Thyroid gland (tissue), 4 donors: Measurements from ENCODE around the gene ADAMTS6. TPM values are rescaled to one million over a fixed set of nuclear protein-coding genes. Genes with fewer than 3 reads are reported as not detected.

Source experiments
- DNase-seq, 2 donors: peaks; one replicate each; pipeline ENCODE4 v3.0.0-alpha.2; 2019
- H3K27ac ChIP-seq, 3 donors: fragments of 200-600 bp; sonication (generic); 1 replicate in 2 of 3; 2 replicates in 1 of 3; pipeline ENCODE4 v1.5.1; 2016 to 2019; ENCODE audit warnings: mild to moderate bottlenecking in 1 of 3, moderate library complexity in 1 of 3
- H3K27me3 ChIP-seq: fragments of 200-600 bp; sonication (generic); one replicate; pipeline ENCODE4 v1.5.1; 2019
- H3K36me3 ChIP-seq, 2 donors: fragments of 200-600 bp; sonication (generic); one replicate each; pipeline ENCODE4 v1.5.1; 2016 to 2019
- H3K4me1 ChIP-seq, 2 donors: fragments of 200-600 bp; sonication (generic); one replicate each; pipeline ENCODE4 v1.5.1; 2017 to 2019
- H3K4me3 ChIP-seq, 3 donors: fragments of 200-600 bp; sonication (generic); replicated peaks in 1 of 3; 1 replicate in 2 of 3; 2 replicates in 1 of 3; pipeline ENCODE4 v1.5.1; 2016; ENCODE audit warnings: mild to moderate bottlenecking in 1 of 3
- H3K9me3 ChIP-seq: fragments of 200-600 bp; sonication (generic); one replicate; pipeline ENCODE4 v1.5.1; 2017
- POLR2A ChIP-seq, 2 donors: fragments of 450-650 bp; IDR thresholded peaks; one replicate each; pipeline ENCODE4 v1.6.1; 2017; ENCODE audit warnings: antibody characterized with exemption in 2 of 2, mild to moderate bottlenecking in 2 of 2, moderate library complexity in 1 of 2
- WGBS, 2 donors: methylation state at CpG; one replicate each; pipeline ENCODE4 v1.1.5; 2017; 5-methylcytosine and 5-hydroxymethylcytosine counted together
- intact Hi-C: fragments of 100-400 bp; cut with DNase I; formaldehyde crosslinking; loops from one replicate; pipeline ENCODE4 v1.15.1; 2023
- total RNA-seq, 4 donors: library from RNA; depleted of rRNA; stranded (reverse); fragments of >200 nt; gene quantifications; one replicate each; pipeline ENCODE4 v1.2.3, GENCODE V29; 2016
- TF ChIP-seq, protein P1 (sequence below), 6 experiments: fragments of 200-600 bp in 3 of 6; fragments of 450-650 bp in 3 of 6; sonication (generic) in 3 of 6; IDR thresholded peaks; one replicate each; pipeline ENCODE4 v1.5.1; 2016 to 2019; ENCODE audit warnings: antibody characterized with exemption in 6 of 6, mild to moderate bottlenecking in 2 of 6, inconsistent platforms in 1 of 6, moderate library complexity in 1 of 6

ADAMTS6 gene
- total RNA-seq, 4 donors from 2014 or later: 1.0 to 3.4 (median 3.3) TPM

DNA sequence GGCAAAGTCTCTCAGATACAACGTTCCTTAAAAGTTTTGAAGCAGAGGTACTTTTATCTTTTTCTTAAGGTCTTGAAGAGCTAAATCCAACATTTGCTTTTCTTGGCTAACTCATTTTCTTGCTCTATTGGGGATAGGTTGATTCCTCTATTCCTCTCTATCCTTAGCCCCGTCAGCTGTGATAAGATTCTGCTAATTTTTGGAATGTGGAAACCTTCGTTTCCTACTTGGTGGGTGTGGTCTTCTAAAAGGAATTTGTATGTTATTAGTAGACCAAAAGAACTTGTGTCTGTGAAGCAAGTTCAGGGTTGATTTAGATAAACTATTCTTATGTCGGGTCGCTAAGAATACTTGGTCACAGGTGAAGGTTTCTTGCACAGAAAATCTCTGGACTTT, 308.6 kb downstream of the ADAMTS6 start:
- H3K4me3 ChIP-seq: no peak overlapping the region
- no peak for DNase-seq
- WGBS, 2 donors: 62 to 66% methylated on average over 5 of the region's 5 CpGs
- H3K4me1 ChIP-seq: no peaks in the 10 kb centered on the region
- TF ChIP-seq POLR2A (IDR thresholded peaks at IDR 0.05): no peak
- TF ChIP-seq, protein P1, sequence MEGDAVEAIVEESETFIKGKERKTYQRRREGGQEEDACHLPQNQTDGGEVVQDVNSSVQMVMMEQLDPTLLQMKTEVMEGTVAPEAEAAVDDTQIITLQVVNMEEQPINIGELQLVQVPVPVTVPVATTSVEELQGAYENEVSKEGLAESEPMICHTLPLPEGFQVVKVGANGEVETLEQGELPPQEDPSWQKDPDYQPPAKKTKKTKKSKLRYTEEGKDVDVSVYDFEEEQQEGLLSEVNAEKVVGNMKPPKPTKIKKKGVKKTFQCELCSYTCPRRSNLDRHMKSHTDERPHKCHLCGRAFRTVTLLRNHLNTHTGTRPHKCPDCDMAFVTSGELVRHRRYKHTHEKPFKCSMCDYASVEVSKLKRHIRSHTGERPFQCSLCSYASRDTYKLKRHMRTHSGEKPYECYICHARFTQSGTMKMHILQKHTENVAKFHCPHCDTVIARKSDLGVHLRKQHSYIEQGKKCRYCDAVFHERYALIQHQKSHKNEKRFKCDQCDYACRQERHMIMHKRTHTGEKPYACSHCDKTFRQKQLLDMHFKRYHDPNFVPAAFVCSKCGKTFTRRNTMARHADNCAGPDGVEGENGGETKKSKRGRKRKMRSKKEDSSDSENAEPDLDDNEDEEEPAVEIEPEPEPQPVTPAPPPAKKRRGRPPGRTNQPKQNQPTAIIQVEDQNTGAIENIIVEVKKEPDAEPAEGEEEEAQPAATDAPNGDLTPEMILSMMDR (IDR thresholded peaks at IDR 0.05): no peak
- no peak overlapping the region for H3K27ac ChIP-seq
- intact Hi-C loops: no loop called here
- no peaks in the 10 kb centered on the region for H3K9me3 ChIP-seq
- no peaks in the 10 kb centered on the region for H3K27me3 ChIP-seq
- H3K36me3 ChIP-seq: no peaks in the 10 kb centered on the region

DNA sequence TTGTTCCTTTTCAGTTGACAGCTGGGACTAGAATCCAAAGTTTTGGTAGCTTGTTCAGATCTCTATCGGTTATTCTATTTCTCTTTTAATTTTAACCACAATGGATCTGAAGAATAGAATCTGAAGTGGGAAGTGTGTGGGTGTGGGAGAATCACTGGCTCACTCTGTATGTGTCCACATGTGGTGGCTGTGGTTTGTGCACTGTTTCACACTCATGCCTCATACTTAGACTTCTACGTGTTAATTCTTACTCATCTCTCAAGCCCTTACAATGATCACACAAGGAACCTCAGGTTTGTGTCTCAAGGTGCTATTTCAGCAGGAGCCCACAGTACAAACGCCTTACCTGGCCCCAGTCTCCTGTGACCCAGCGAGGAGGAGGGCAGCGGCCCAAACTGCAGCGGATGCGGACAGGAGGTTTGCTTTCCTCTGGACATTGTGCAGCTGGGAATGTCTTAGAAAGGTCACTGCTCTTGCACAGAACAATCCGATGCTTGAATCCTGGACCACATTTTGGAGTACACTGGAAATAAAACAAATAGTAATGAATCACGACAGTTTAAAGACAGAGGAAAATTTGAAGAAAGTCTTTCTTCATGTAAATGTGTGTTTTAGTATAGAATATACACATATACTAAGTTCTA, 309.1 kb downstream of the ADAMTS6 start:
- Histone ChIP-seq H3K4me1 (no peaks in the 10 kb centered on the region), H3K9me3 (no peaks in the 10 kb centered on the region), H3K27ac (no peak overlapping the region), H3K4me3 (no peak overlapping the region), H3K36me3 (no peaks in the 10 kb centered on the region), H3K27me3 (no peaks in the 10 kb centered on the region)
- DNase-seq: no peak
- WGBS, 2 donors: 79 to 94% methylated on average over 9 of the region's 9 CpGs
- intact Hi-C loops: no loop called here
- no peak for TF ChIP-seq POLR2A (IDR thresholded peaks at IDR 0.05)
- TF ChIP-seq, protein P1 (IDR thresholded peaks at IDR 0.05): no peak

DNA sequence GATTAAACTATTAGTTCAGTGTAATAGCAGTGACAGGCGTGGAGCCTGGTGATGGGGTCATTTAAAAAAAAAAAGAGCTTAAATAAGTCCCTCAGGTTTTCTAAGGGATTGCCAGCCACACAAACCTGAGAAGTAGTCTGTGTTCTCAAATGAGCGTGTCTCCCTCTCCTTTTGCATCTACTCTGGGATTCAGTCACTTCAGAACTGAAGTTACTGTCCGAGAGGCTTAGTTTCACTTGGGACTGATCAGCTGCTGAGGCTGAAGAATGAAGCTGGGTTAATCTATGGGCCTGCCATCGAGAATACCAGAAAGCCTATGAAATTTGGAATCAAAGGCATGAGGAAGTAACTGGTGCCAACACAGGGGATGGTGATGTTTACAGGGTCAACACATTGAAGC, 310.1 kb downstream of the ADAMTS6 start:
- H3K27me3 ChIP-seq: no peaks in the 10 kb centered on the region
- H3K4me1 ChIP-seq: no peaks in the 10 kb centered on the region
- no peak overlapping the region for H3K27ac ChIP-seq
- no peak for TF ChIP-seq POLR2A (IDR thresholded peaks at IDR 0.05)
- TF ChIP-seq, protein P1 (IDR thresholded peaks at IDR 0.05): no peak
- no peak for DNase-seq
- intact Hi-C loops: no loop called here
- H3K4me3 ChIP-seq: no peak overlapping the region
- H3K9me3 ChIP-seq: no peaks in the 10 kb centered on the region
- no peaks in the 10 kb centered on the region for H3K36me3 ChIP-seq
- 75 to 82% methylated on average over 4 of the region's 4 CpGs for WGBS, 2 donors

DNA sequence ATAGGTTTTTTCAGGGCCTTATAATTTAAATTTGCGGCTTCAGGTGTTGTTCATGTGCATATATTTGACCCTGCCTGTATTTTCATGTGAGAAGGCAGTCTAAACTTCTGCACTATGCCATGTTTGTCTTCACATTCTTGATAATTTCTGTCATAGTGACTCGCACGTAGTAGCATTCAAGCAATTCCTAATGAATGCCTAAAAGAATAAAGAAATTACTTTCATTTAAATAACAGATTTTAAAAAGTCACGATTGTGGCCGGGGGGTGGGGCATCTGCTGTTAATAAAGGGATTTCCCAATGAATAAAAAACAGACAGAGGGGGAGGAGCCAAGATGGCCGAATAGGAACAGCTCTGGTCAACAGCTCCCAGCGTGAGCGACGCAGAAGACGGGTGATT, 318.0 kb downstream of the ADAMTS6 start:
- no peaks in the 10 kb centered on the region for H3K9me3 ChIP-seq
- no peaks in the 10 kb centered on the region for H3K4me1 ChIP-seq
- H3K4me3 ChIP-seq: no peak overlapping the region
- intact Hi-C loops: no loop called here
- H3K36me3 ChIP-seq: no peaks in the 10 kb centered on the region
- H3K27me3 ChIP-seq: no peaks in the 10 kb centered on the region
- H3K27ac ChIP-seq: no peak overlapping the region
- no peak for DNase-seq
- WGBS, 2 donors: 97% methylated on average over 10 of the region's 10 CpGs
- no peak for TF ChIP-seq POLR2A (IDR thresholded peaks at IDR 0.05)
- TF ChIP-seq, protein P1 (IDR thresholded peaks at IDR 0.05): no peak

DNA sequence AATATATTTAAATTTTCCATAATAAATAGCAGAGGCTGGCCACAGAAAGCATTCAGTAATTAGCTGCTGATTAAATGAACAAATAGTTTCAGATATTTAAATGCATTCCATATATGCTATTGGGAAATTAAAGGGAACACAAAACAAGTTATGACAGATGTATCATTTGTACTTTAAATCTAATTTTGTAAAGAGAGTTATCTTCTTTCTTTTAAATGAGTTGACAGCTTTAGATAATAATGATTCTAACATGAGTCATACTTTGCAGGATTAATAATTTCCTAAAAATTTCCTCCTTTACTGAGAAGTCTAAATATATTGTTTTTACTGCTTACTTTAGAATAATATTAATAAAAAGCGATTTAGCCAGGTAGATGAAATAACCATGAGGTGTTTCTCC, 320.1 kb downstream of the ADAMTS6 start:
- Histone ChIP-seq H3K4me3 (no peak overlapping the region), H3K9me3 (no peaks in the 10 kb centered on the region), H3K36me3 (no peaks in the 10 kb centered on the region), H3K27ac (no peak overlapping the region), H3K27me3 (no peaks in the 10 kb centered on the region), H3K4me1 (no peaks in the 10 kb centered on the region)
- TF ChIP-seq POLR2A (IDR thresholded peaks at IDR 0.05): no peak
- TF ChIP-seq, protein P1 (IDR thresholded peaks at IDR 0.05): no peak
- intact Hi-C loops: no loop called here
- no peak for DNase-seq
- 90 to 94% methylated on average over 1 of the region's 1 CpG for WGBS, 2 donors
